OCI-LY1 (cell line): ENCODE data around the gene RHOD.

Source experiments
- CTCF ChIP-seq: fragments of 200-600 bp; sonication (generic), shearing (Covaris generic); IDR thresholded peaks from 2 replicates; pipeline ENCODE4 v1.5.1; 2017; ENCODE audit warnings: mild to moderate bottlenecking, antibody characterized with exemption, low read length, moderate library complexity, mixed read lengths
- EZH2 ChIP-seq: fragments of 200-600 bp; sonication (generic), shearing (Covaris generic); IDR thresholded peaks from 2 replicates; pipeline ENCODE4 v1.8.0; 2017; ENCODE audit warnings: borderline replicate concordance, mixed run types, mild to moderate bottlenecking, antibody characterized with exemption, low read length, moderate library complexity, mixed read lengths

DNA sequence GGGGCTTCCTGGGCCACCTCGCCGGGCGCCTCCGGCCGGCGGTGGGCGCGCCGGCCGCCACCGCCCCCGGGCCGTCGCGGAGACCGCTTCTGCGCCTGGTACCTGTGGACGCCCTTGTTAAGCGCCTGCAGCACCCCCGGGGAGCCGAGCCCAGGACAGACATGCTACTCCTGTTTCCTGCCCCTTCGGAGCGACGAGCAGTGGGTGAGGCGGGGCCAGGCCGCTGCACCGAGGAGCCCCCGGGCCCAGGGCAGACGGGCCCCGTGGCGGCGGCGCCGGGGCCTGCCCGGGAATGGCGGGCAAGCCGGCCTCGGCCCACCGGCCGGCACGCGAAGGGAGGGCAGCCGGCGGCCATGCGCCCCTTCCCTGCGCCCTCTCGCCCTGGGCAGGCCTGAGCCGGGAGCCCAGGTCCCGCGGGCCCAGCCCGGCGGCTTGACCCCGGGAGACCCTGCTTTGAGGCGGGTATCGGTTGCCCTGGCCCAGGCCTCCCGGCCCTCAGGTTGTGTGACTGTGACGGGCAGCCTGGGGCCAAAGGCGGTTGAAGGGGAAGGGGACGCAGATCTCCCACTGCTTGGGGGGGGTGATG is 61.6 kb downstream of the RHOD start:
- no peak for TF ChIP-seq CTCF
- no peak for TF ChIP-seq EZH2
